ENCODE data around the gene AK8.

The AK8 gene

GRCh38 chr9:132694144-132694543, 183.9 kb downstream of the AK8 start:
- TF ChIP-seq CTCF (IDR thresholded peaks at IDR 0.05; ENCODE audit: insufficient read depth, missing control alignments), result peak; percentile 23
- FAIRE-seq (no peak), DNase-seq (ENCODE audit: insufficient read length, low spot score) (no peak)

GRCh38 chr9:132690696-132691095, 187.4 kb downstream of the AK8 start:
- FAIRE-seq, result no peak
- TF ChIP-seq CTCF (IDR thresholded peaks at IDR 0.05; ENCODE audit: insufficient read depth, missing control alignments), result no peak
- DNase-seq (ENCODE audit: insufficient read length, low spot score), result no peak

- DNase-seq (ENCODE audit: insufficient read length, low spot score), result no peak
- no peak for FAIRE-seq
- no peak for TF ChIP-seq CTCF (IDR thresholded peaks at IDR 0.05; ENCODE audit: insufficient read depth, missing control alignments)
These were observed 194.2 kb downstream of the AK8 start for GRCh38 chr9:132683873-132684272.

GRCh38 chr9:132681561-132681960, 196.5 kb downstream of the AK8 start:
- DNase-seq (ENCODE audit: insufficient read length, low spot score) (no peak), FAIRE-seq (no peak)
- TF ChIP-seq CTCF (IDR thresholded peaks at IDR 0.05; ENCODE audit: insufficient read depth, missing control alignments), result no peak

- TF ChIP-seq CTCF (IDR thresholded peaks at IDR 0.05; ENCODE audit: insufficient read depth, missing control alignments), result no peak
- DNase-seq (ENCODE audit: insufficient read length, low spot score) (no peak), FAIRE-seq (no peak)
These were observed 198.0 kb downstream of the AK8 start for GRCh38 chr9:132679946-132680625.

GRCh38 chr9:132677976-132678375, 200.1 kb downstream of the AK8 start:
- DNase-seq (ENCODE audit: insufficient read length, low spot score) (no peak), FAIRE-seq (no peak)
- TF ChIP-seq CTCF (IDR thresholded peaks at IDR 0.05; ENCODE audit: insufficient read depth, missing control alignments), result no peak

Data from D721Med (cell line).